DND-41 (cell line): Measurements from ENCODE around the gene PIGU.

Experiments used
- CTCF ChIP-seq: IDR thresholded peaks from 2 replicates; pipeline ENCODE4 v1.5.1; 2012; ENCODE audit warnings: borderline replicate concordance, low read length, moderate library complexity, mild to moderate bottlenecking; ENCODE audit not compliant: poor library complexity, severe bottlenecking; ENCODE audit errors: extremely low read depth
- EZH2 ChIP-seq: IDR thresholded peaks from 3 replicates; pipeline ENCODE4 v1.6.1; 2012; ENCODE audit warnings: borderline replicate concordance, low read depth, mild to moderate bottlenecking, moderate library complexity, low read length, inconsistent platforms; ENCODE audit not compliant: severe bottlenecking

GRCh38 chr20:34534391-34535165 is 142.3 kb downstream of the PIGU start:
- no peak for TF ChIP-seq CTCF
- TF ChIP-seq EZH2: no peak
